OCI-M2 (cell line): ENCODE measurements around the gene HS1BP3.

Experiments used
- DNase-seq: peaks from one replicate; lab custom pipeline; 2025; ENCODE audit not compliant: unreplicated experiment; lab: John Stamatoyannopoulos, UW

Gene HS1BP3

DNA sequence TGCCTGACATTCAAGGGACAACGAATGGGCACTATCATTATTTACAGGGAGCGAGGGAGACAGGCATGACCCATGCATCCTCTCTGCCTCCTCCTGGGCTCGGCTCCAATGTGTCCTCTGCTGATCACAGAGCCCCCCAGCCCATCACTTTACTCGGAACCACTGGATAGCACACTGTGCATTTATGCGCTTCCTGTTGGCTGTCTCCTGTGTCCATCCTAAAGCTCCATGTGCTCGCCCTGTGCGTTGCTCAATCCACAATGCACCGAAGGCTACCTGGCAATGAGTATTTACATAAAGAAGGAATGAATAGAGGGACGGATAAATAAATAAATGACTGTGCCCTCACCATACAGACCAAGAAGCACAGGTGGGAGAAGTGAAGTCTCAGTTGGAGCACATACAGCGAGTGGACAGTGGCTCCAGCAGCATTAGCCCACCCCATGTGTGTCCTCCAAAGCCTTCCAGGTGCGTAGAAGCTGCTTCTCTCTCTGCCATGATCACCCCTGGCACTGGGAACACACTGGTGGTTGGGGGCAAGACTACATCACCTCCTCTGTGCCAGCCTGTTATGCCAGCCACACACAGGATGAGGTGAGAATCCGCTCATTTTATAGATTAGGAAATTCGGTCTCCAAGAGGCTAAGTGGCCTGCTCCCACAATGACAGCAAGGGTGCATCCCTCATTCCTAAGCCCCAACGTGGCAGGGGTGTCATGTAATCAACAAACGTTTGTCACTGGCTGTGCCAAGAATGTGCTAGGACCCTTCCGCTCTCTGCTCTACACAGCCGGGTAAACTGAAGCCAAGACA lies 13.7 kb upstream of the HS1BP3 start:
- DNase-seq: no peak

- DNase-seq: no peak
Measured at GRCh38 chr2:20664071-20664390, 13.1 kb upstream of the HS1BP3 start.

- DNase-seq: no peak
Measured at GRCh38 chr2:20663196-20664070, 12.5 kb upstream of the HS1BP3 start.

- no peak for DNase-seq
Measured at GRCh38 chr2:20662308-20662937, 11.5 kb upstream of the HS1BP3 start.

- peak; percentile 25 for DNase-seq
Measured at GRCh38 chr2:20661421-20662307, 10.8 kb upstream of the HS1BP3 start.

DNA sequence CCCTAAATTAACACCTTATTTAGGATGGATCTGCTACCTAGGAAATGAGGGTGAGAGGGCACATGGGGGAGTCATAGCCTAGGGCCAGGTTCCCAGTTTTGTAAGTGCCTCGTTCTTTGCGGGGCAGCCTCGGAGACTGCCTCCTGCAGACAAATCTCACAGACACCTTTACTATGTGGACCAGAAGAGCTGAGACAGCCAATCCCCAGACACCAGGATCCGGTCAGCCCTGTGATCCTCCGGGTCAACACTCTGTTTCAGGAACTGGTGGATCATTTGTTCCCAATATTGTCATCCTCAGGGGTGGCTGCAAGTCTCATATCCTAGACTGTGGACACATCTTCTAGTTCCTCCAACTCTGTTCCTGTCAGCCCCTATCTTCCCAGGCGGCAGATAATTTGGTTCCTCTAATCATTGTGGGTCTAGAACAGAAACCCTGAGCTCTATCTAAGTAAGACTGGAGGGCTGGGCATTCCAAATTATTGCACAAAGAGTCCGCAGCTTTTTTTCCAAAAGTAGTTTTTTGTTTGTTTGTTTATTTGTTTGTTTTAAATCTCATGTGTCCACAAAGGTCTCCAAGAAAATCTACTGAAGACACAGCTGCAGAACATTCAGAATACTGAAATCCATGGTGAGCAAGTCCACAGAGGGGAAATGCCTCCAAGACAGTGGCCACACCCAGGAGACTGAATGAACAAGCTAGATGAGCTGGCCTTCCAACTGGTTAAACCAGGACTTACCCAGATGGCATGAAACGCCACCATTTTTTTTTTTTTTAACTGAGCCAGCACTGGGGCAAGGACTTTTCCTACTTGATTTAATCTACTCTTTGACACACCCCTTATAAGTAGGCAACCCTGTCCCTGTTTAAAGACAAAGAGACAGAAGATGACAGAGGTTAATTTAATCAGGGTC lies 9.9 kb upstream of the HS1BP3 start:
- DNase-seq: no peak

GRCh38 chr2:20657522-20658235 lies 6.8 kb upstream of the HS1BP3 start:
- no peak for DNase-seq

DNA sequence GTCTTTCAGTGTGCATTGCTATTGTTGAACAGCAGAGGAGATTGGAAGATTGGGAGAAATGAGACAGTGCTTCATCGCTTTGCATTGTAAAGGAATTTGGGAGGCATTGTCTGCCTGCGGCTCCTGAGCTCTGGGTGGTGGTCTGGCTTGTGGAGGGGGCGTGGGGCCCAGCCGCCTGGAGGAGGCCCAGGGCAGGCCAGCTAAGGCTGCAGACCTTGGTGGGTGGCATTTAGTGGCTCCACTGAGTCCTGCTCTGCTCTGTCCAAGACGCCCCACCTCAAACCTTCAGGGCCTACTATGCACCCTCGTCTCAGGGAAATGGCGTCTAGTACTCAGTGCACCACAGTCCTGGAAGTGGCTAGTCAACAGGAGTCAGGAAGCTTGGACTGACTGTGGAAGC lies 5.7 kb upstream of the HS1BP3 start:
- DNase-seq: no peak

- DNase-seq: no peak
Measured at GRCh38 chr2:20654535-20654813, 3.6 kb upstream of the HS1BP3 start.

- DNase-seq: no peak
Measured at GRCh38 chr2:20653695-20654534, 3.0 kb upstream of the HS1BP3 start.

GRCh38 chr2:20652673-20653575 lies 2.0 kb upstream of the HS1BP3 start:
- DNase-seq: no peak

- no peak for DNase-seq
Measured at GRCh38 chr2:20652141-20652540, 1.2 kb upstream of the HS1BP3 start.

DNA sequence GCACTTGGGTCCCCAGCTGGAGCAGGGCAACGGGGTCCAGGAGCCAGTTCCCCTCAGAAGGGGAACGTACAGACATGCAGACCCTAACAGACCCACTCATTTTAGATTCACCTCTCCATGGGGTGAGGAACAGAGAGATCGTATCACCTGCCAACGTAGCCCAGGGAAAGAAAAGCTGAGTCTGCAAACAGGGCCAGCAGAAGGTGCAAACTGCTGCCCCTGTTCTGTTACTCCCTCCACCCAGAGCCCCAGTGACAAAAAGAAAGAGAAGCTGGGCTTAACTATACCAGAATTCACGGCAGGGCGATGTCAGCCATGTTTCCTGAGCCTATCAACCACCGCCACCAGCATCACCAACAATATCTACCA lies 817 bp upstream of the HS1BP3 start:
- no peak for DNase-seq

GRCh38 chr2:20650393-20650876 lies 463 bp downstream of the HS1BP3 start:
- no peak for DNase-seq

- no peak for DNase-seq
Measured at GRCh38 chr2:20649976-20650375, 922 bp downstream of the HS1BP3 start.

GRCh38 chr2:20649576-20649975 lies 1.3 kb downstream of the HS1BP3 start:
- DNase-seq: no peak

GRCh38 chr2:20648831-20649230 lies 2.1 kb downstream of the HS1BP3 start:
- no peak for DNase-seq
